ENCODE data around the gene ATP8B3.

ATP8B3 gene

GRCh38 chr19:1845125-1845515 is 33.0 kb upstream of the ATP8B3 start:
- DNase-seq = no peak
- Mint-ChIP-seq H3K27me3 (no peaks in the 10 kb centered on the region), H3K9me3 (no peaks in the 10 kb centered on the region), H3K4me3 (no peak overlapping the region), H3K36me3 (ENCODE audit: low read depth) (peaks cover 56% of the 10 kb centered on the region), H3K27ac (peak overlapping the region; percentile 66), H3K4me1 (ENCODE audit: low read depth) (peaks cover 75% of the 10 kb centered on the region)

GRCh38 chr19:1844513-1845124 is 32.5 kb upstream of the ATP8B3 start:
- peak overlapping the region; percentile 66 for H3K27ac Mint-ChIP-seq
- peaks cover 75% of the 10 kb centered on the region for H3K4me1 Mint-ChIP-seq (ENCODE audit: low read depth)
- no peak for DNase-seq
- no peak overlapping the region for H3K4me3 Mint-ChIP-seq
- no peaks in the 10 kb centered on the region for H3K27me3 Mint-ChIP-seq
- H3K9me3 Mint-ChIP-seq = no peaks in the 10 kb centered on the region
- H3K36me3 Mint-ChIP-seq (ENCODE audit: low read depth) = peaks cover 58% of the 10 kb centered on the region

- no peak for DNase-seq
- Mint-ChIP-seq H3K27me3 (no peaks in the 10 kb centered on the region), H3K4me1 (ENCODE audit: low read depth) (peaks cover 69% of the 10 kb centered on the region), H3K9me3 (no peaks in the 10 kb centered on the region), H3K36me3 (ENCODE audit: low read depth) (peaks cover 60% of the 10 kb centered on the region), H3K4me3 (no peak overlapping the region), H3K27ac (peak overlapping the region; percentile 55)
Measured at GRCh38 chr19:1843646-1844394, 31.7 kb upstream of the ATP8B3 start.

- H3K4me3 Mint-ChIP-seq = no peak overlapping the region
Measured at GRCh38 chr19:1843116-1843515, 31.0 kb upstream of the ATP8B3 start.

GRCh38 chr19:1841209-1841924 is 29.3 kb upstream of the ATP8B3 start:
- H3K27ac Mint-ChIP-seq = peak overlapping the region; percentile 68
- DNase-seq = no peak
- no peaks in the 10 kb centered on the region for H3K9me3 Mint-ChIP-seq
- no peak overlapping the region for H3K4me3 Mint-ChIP-seq
- no peaks in the 10 kb centered on the region for H3K27me3 Mint-ChIP-seq
- peaks cover 57% of the 10 kb centered on the region for H3K36me3 Mint-ChIP-seq (ENCODE audit: low read depth)
- peaks cover 63% of the 10 kb centered on the region for H3K4me1 Mint-ChIP-seq (ENCODE audit: low read depth)

More at GRCh38 chr19:1843116-1843515, 31.0 kb upstream of the ATP8B3 start:
- H3K27ac Mint-ChIP-seq = no peak overlapping the region
- DNase-seq = no peak
- no peaks in the 10 kb centered on the region for H3K9me3 Mint-ChIP-seq
- no peaks in the 10 kb centered on the region for H3K27me3 Mint-ChIP-seq
- peaks cover 68% of the 10 kb centered on the region for H3K4me1 Mint-ChIP-seq (ENCODE audit: low read depth)
- peaks cover 64% of the 10 kb centered on the region for H3K36me3 Mint-ChIP-seq (ENCODE audit: low read depth)

GRCh38 chr19:1840541-1841115 is 28.6 kb upstream of the ATP8B3 start:
- DNase-seq = no peak
- Mint-ChIP-seq H3K27me3 (no peaks in the 10 kb centered on the region), H3K36me3 (ENCODE audit: low read depth) (peaks cover 55% of the 10 kb centered on the region), H3K9me3 (no peaks in the 10 kb centered on the region), H3K4me3 (no peak overlapping the region), H3K27ac (peak overlapping the region; percentile 55), H3K4me1 (ENCODE audit: low read depth) (peaks cover 62% of the 10 kb centered on the region)

- Mint-ChIP-seq H3K27ac (peak overlapping the region; percentile 55), H3K27me3 (no peaks in the 10 kb centered on the region), H3K36me3 (ENCODE audit: low read depth) (peaks cover 50% of the 10 kb centered on the region), H3K9me3 (no peaks in the 10 kb centered on the region), H3K4me1 (ENCODE audit: low read depth) (peaks cover 57% of the 10 kb centered on the region), H3K4me3 (no peak overlapping the region)
- no peak for DNase-seq
Measured at GRCh38 chr19:1839658-1840540, 27.8 kb upstream of the ATP8B3 start.

GRCh38 chr19:1837625-1838105 is 25.6 kb upstream of the ATP8B3 start:
- H3K9me3 Mint-ChIP-seq = no peaks in the 10 kb centered on the region
- DNase-seq = peak; percentile 82
- H3K4me1 Mint-ChIP-seq (ENCODE audit: low read depth) = peaks cover 39% of the 10 kb centered on the region
- peak overlapping the region; percentile 29 for H3K27ac Mint-ChIP-seq
- H3K4me3 Mint-ChIP-seq = no peak overlapping the region
- peaks cover 44% of the 10 kb centered on the region for H3K36me3 Mint-ChIP-seq (ENCODE audit: low read depth)
- H3K27me3 Mint-ChIP-seq = no peaks in the 10 kb centered on the region

GRCh38 chr19:1837222-1837565 is 25.1 kb upstream of the ATP8B3 start:
- no peak for DNase-seq
- peaks cover 36% of the 10 kb centered on the region for H3K4me1 Mint-ChIP-seq (ENCODE audit: low read depth)
- no peak overlapping the region for H3K27ac Mint-ChIP-seq
- H3K36me3 Mint-ChIP-seq (ENCODE audit: low read depth) = peaks cover 41% of the 10 kb centered on the region
- no peaks in the 10 kb centered on the region for H3K27me3 Mint-ChIP-seq
- H3K4me3 Mint-ChIP-seq = no peak overlapping the region
- no peaks in the 10 kb centered on the region for H3K9me3 Mint-ChIP-seq

- H3K27me3 Mint-ChIP-seq = no peaks in the 10 kb centered on the region
- peak overlapping the region; percentile 81 for H3K27ac Mint-ChIP-seq
- H3K4me3 Mint-ChIP-seq = no peak overlapping the region
Measured at GRCh38 chr19:1836458-1837221, 24.6 kb upstream of the ATP8B3 start.

GRCh38 chr19:1833540-1833939 is 21.5 kb upstream of the ATP8B3 start:
- Mint-ChIP-seq H3K9me3 (no peaks in the 10 kb centered on the region), H3K4me3 (no peak overlapping the region), H3K36me3 (ENCODE audit: low read depth) (peaks cover 47% of the 10 kb centered on the region), H3K4me1 (ENCODE audit: low read depth) (peaks cover 14% of the 10 kb centered on the region), H3K27me3 (no peaks in the 10 kb centered on the region), H3K27ac (no peak overlapping the region)
- no peak for DNase-seq

More at GRCh38 chr19:1836458-1837221, 24.6 kb upstream of the ATP8B3 start:
- no peak for DNase-seq
- Mint-ChIP-seq H3K4me1 (ENCODE audit: low read depth) (peaks cover 32% of the 10 kb centered on the region), H3K36me3 (ENCODE audit: low read depth) (peaks cover 42% of the 10 kb centered on the region), H3K9me3 (no peaks in the 10 kb centered on the region)

GRCh38 chr19:1832046-1832663 is 20.1 kb upstream of the ATP8B3 start:
- Mint-ChIP-seq H3K36me3 (ENCODE audit: low read depth) (peaks cover 42% of the 10 kb centered on the region), H3K4me1 (ENCODE audit: low read depth) (peaks cover 9% of the 10 kb centered on the region), H3K27me3 (no peaks in the 10 kb centered on the region), H3K9me3 (no peaks in the 10 kb centered on the region), H3K4me3 (no peak overlapping the region), H3K27ac (no peak overlapping the region)
- no peak for DNase-seq

GRCh38 chr19:1830978-1831377 is 18.9 kb upstream of the ATP8B3 start:
- H3K4me3 Mint-ChIP-seq = no peak overlapping the region
- DNase-seq = no peak
- H3K27ac Mint-ChIP-seq = no peak overlapping the region
- no peaks in the 10 kb centered on the region for H3K9me3 Mint-ChIP-seq
- H3K4me1 Mint-ChIP-seq (ENCODE audit: low read depth) = peaks cover 4% of the 10 kb centered on the region
- H3K36me3 Mint-ChIP-seq (ENCODE audit: low read depth) = peaks cover 40% of the 10 kb centered on the region
- H3K27me3 Mint-ChIP-seq = no peaks in the 10 kb centered on the region
